Astrocyte of the spinal cord (primary cell): Measurements from ENCODE around the gene PFKFB2.

Source experiments
- DNase-seq: peaks from one replicate; pipeline ENCODE4 v3.0.0; 2011; ENCODE audit warnings: low read depth, low spot score
- H3K4me3 ChIP-seq: 2 replicates; pipeline ENCODE4 v1.5.1; 2011; ENCODE audit warnings: low read depth, mild to moderate bottlenecking, low read length, moderate library complexity
- in situ Hi-C: cut with HindIII; loops from 2 replicates; pipeline ENCODE4 v1.10.0; 2017; ENCODE audit warnings: low sequenced_read_pairs
- TF ChIP-seq, protein P1 (sequence below): IDR thresholded peaks from 2 replicates; pipeline ENCODE4 v1.5.1; 2012; ENCODE audit warnings: low read depth, mild to moderate bottlenecking, low read length, inconsistent platforms

Gene PFKFB2

GRCh38 chr1:207129053-207129452, 76.0 kb downstream of the PFKFB2 start:
- no peak overlapping the region for H3K4me3 ChIP-seq
- TF ChIP-seq, protein P1, sequence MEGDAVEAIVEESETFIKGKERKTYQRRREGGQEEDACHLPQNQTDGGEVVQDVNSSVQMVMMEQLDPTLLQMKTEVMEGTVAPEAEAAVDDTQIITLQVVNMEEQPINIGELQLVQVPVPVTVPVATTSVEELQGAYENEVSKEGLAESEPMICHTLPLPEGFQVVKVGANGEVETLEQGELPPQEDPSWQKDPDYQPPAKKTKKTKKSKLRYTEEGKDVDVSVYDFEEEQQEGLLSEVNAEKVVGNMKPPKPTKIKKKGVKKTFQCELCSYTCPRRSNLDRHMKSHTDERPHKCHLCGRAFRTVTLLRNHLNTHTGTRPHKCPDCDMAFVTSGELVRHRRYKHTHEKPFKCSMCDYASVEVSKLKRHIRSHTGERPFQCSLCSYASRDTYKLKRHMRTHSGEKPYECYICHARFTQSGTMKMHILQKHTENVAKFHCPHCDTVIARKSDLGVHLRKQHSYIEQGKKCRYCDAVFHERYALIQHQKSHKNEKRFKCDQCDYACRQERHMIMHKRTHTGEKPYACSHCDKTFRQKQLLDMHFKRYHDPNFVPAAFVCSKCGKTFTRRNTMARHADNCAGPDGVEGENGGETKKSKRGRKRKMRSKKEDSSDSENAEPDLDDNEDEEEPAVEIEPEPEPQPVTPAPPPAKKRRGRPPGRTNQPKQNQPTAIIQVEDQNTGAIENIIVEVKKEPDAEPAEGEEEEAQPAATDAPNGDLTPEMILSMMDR: no peak
- DNase-seq: no peak
- in situ Hi-C loops: no loop called here
